Brain pericyte (primary cell): ENCODE measurements around the gene RUFY4.
"Not testable (repeated sequence)": the region's sequence is repeated elsewhere in the genome, so short reads cannot be mapped to it uniquely, and the experiment has no call there.

ENCODE experiments used
- DNase-seq: peaks from one replicate; pipeline ENCODE4 v3.0.0-alpha.2; 2012; ENCODE audit warnings: low read depth, low spot score

The RUFY4 gene, protein sequence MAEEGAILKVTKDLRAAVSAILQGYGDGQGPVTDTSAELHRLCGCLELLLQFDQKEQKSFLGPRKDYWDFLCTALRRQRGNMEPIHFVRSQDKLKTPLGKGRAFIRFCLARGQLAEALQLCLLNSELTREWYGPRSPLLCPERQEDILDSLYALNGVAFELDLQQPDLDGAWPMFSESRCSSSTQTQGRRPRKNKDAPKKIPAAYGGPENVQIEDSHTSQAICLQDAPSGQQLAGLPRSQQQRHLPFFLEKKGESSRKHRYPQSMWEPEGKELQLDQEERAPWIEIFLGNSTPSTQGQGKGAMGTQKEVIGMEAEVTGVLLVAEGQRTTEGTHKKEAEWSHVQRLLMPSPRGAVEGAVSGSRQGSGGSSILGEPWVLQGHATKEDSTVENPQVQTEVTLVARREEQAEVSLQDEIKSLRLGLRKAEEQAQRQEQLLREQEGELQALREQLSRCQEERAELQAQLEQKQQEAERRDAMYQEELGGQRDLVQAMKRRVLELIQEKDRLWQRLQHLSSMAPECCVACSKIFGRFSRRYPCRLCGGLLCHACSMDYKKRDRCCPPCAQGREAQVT

DNA sequence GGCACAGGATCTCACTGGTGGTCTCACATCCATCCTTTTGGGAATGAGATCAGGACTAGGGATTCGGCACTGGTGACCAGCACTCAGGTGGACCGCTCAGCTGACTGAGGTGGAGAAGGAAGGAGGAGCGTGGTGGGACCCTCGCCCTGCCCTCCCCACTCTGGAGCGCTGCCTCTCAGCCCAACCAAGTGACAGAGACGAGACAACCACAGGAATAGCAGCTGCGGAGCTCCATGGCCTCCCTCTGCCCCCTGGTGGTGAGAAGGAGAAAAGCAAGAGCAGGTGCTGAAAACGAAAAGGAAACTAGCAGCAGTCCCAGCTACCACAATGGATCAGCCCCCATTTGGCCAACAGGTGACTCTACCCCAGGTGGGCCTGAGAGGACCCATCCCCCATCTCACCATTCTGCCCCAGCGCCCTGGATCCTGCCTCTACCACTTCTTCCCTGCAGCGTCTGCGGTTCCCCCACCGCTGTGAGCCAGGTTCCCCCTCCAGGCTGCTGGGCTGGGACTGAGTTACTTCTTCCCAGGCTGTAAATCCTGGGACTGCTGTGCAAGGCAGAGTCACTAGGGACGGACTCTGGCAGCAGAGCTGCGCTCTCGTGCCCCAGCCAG is at the start of gene RUFY4:
Gene RUFY4 (plus strand): TSS at position 533 of the 614 bp plus-strand sequence. CDS start 1,353 bp downstream, outside the sequence.
- not testable (repeated sequence) for DNase-seq

GRCh38 chr2:218019411-218020060 is 49.5 kb upstream of the RUFY4 start:
- DNase-seq: no peak

DNA sequence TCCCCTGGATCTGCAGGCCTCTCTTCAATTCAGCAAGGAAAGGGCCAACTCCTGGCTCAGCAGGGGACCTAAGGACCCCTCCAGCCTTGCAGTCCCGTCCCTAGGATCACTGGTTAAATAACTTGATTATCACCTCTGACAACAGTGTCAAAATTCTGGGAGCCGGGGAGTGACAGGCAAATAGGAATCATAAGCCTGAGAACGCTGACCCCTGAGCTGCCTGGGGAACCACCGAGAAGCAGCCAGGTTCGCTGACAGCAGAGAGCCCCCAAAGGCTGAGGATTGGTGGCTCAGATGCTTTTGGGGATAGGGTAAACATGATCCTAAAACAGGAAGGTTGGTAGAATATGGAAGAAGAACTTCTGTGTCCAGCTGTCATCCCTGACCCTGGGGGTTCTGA is 48.8 kb upstream of the RUFY4 start:
- DNase-seq: no peak

DNA sequence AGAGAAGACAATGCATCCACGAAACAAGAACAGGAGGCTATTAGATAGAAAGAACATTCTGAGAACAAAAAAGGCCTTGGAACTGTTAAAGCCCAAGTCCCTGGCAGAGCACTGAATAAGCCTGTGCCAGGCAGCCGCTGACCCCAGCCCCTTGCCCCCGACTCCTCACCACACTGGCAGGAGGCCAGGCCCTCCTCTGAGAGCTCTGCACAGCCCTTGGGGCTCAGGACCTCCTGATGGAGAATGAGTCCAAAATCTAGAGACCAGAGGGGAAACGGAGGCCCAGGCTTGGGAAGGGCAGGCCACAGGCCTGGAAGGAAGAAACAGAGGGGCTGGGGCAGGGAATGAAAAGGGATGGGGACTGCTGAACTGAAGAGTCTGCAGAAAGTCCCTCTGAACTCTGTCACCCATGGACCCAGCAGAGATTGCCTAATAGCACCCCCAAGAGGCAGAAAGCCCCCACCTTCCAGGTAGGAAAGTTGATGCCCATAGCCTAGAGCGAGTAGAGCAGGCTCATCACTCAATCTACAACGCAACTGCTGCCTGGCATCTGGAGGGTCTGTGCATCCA is 48.0 kb upstream of the RUFY4 start:
- DNase-seq: no peak

DNA sequence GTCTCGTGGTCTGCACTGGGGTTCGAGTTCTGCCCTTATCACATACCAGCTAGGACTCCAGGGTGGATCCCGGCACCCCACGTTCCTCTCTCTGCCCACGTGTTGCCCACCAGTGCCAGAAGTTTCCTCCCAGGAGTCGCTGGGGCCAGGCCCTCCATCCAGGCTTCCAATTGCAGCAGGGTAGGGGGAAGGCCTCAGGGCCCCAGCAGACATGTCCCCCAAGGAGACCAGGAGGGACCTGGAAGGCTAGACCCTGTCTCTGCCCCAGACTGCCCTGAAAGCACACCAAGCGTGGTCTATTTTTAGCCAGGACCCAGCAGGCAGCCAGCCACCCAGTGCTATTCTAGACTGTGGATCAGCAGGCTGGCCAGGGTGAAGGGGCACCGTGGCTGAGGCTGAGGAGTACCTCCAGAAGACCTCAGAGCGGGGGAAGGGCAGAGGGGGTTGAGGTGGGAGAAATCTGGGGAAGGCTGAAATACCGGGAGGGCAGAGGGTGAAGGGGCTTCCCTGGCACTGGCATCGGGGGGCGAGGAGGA is 47.4 kb upstream of the RUFY4 start:
- no peak for DNase-seq

- DNase-seq: no peak
Measured at GRCh38 chr2:218022131-218022850, 46.8 kb upstream of the RUFY4 start.

GRCh38 chr2:218022851-218023530 is 46.1 kb upstream of the RUFY4 start:
- DNase-seq: no peak

DNA sequence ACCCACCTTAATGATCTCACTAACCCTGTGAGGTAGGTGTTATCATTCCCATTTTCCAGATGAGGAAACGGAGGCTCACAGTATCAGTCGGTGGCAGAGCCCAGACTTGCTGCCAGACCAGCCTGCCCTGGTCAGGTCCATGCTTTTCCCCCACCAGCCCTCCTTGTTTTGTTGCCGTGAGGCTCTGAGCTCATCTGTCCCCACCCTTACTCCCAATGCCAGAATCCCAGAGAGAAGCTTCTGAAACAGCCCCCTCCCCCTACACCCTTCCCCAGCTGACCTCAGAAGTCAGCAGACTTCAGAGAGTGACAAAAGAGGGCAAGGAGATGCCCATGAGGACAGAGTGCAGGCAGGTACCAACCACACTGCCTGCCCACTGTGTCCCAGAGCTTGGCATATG is 45.4 kb upstream of the RUFY4 start:
- no peak for DNase-seq

DNA sequence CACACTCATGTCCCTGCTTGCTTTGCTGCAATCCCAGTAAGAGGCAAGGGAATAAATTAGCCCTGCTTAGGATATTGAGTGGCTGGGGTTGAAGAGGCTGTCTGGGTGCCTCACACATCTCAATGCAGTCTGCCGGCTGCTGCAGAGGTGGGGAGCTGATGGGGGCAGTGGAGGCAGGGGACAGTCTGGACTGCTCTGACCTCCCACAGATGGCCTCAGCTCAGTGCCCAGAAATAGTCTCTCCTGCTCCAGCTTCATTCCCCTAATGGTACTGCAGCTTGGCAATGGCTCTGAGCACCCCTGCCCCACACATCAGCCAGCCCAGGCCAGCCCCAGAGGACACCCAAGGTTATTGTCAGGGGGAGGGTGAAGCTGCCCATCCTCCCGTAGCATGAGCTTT is 44.7 kb upstream of the RUFY4 start:
- DNase-seq: no peak

GRCh38 chr2:218024871-218025270 is 44.2 kb upstream of the RUFY4 start:
- no peak for DNase-seq

GRCh38 chr2:218026244-218026643 is 42.8 kb upstream of the RUFY4 start:
- no peak for DNase-seq

GRCh38 chr2:218026676-218027425 is 42.2 kb upstream of the RUFY4 start:
- DNase-seq: no peak

- DNase-seq: no peak
Measured at GRCh38 chr2:218027426-218028188, 41.4 kb upstream of the RUFY4 start.

- DNase-seq: no peak
Measured at GRCh38 chr2:218028189-218028495, 40.9 kb upstream of the RUFY4 start.

GRCh38 chr2:218028562-218029348 is 40.3 kb upstream of the RUFY4 start:
- no peak for DNase-seq

- DNase-seq: no peak
Measured at GRCh38 chr2:218029366-218030360, 39.4 kb upstream of the RUFY4 start.
